Measurements from ENCODE around the gene OMA1. TPM values are rescaled to one million over a fixed set of nuclear protein-coding genes. Genes with fewer than 3 reads are reported as not detected.
"Not testable (repeated sequence)": the region's sequence is repeated elsewhere in the genome, so short reads cannot be mapped to it uniquely, and the experiment has no call there.

Gene OMA1
- total RNA-seq, 1 donor from 2014 or later, result 17.7 TPM

DNA sequence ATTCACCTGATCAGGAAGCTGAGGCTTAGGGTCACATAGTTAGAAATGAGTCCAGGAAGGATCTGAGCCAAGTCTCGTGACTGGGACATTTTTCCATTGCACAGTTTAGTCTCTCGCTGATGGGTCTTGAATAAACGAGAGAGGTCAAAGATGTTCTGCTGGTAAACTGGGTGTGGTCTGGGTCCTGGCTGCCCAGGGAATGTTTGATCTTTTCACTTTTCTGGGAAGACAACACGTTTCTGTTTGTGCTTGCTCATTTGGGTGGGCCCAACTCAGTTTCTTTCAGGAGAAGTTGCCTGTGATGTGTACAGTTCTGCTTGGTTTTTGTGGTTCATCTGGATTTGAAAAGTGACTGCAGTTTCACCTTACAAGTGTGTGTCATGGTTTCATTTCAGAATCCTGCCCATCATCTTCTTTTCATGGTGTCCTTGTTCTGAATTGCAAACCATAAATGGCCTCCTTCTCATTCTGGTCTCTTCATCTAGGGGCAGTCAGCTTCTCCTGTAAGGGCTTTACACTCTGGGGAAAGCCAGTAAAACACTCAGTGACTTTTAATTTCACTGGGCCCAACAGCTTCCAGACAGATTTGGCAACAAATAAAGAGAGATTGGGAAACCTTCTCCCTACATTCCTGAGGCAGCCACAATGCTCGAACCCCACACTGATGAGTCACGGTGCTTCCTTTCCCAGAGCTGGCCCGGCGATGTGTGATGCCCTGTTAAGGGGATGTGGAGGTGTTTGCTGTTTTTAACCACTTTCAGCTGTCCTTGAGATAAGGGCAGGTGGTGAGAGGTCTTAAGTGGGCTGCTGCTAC is 37.8 kb upstream of the OMA1 start:
- TF ChIP-seq, protein P1, sequence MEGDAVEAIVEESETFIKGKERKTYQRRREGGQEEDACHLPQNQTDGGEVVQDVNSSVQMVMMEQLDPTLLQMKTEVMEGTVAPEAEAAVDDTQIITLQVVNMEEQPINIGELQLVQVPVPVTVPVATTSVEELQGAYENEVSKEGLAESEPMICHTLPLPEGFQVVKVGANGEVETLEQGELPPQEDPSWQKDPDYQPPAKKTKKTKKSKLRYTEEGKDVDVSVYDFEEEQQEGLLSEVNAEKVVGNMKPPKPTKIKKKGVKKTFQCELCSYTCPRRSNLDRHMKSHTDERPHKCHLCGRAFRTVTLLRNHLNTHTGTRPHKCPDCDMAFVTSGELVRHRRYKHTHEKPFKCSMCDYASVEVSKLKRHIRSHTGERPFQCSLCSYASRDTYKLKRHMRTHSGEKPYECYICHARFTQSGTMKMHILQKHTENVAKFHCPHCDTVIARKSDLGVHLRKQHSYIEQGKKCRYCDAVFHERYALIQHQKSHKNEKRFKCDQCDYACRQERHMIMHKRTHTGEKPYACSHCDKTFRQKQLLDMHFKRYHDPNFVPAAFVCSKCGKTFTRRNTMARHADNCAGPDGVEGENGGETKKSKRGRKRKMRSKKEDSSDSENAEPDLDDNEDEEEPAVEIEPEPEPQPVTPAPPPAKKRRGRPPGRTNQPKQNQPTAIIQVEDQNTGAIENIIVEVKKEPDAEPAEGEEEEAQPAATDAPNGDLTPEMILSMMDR (IDR thresholded peaks at IDR 0.05; ENCODE audit: unreplicated experiment), result no peak
- Mint-ChIP-seq H3K27ac (peak overlapping the region; percentile 83), H3K27me3 (ENCODE audit: low read depth) (no peaks in the 10 kb centered on the region), H3K4me1 (peaks cover 31% of the 10 kb centered on the region), H3K4me3 (no peak overlapping the region), H3K9me3 (no peaks in the 10 kb centered on the region), H3K36me3 (no peaks in the 10 kb centered on the region)
- DNase-seq (ENCODE audit: low spot score in 2 of 2, unreplicated experiment in 2 of 2), result no peak

DNA sequence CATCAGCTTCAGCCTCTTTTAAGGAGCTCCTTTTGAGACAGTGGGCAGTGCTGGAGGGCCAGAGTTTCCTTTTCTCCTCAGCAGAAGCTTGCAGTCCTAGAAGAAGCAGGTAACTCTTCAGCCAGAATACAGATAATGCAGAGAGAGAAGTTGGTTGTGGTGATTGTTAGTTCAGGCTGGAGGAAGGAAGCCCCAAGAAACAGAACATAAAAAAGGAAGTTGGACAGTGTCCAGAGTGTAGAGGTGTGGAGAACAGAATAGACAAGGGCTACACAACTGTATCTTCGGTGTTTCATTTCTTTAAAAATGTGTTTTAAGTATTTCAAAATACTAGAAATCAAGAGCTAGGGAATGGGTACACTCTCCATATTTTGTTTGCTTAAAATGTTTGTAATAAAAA is 37.0 kb upstream of the OMA1 start:
- H3K27me3 Mint-ChIP-seq (ENCODE audit: low read depth), result no peaks in the 10 kb centered on the region
- peak overlapping the region; percentile 67 for H3K27ac Mint-ChIP-seq

DNA sequence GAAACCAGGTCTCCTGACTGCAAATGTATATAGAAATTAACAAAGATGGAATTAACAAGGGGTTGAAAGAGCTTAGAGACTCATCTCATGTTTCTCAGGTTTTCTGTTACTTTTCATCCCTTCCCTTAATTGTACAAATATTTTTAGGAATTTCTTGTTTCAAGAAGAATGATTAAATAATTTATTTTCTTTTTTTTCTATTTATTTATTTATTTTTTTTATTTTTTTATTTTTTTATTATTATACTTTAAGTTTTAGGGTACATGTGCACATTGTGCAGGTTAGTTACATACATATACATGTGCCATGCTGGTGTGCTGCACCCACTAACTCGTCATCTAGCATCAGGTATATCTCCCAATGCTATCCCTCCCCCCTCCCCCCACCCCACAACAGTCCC is 35.6 kb upstream of the OMA1 start:
- H3K27me3 Mint-ChIP-seq (ENCODE audit: low read depth); H3K27ac Mint-ChIP-seq; H3K9me3 Mint-ChIP-seq; H3K36me3 Mint-ChIP-seq; DNase-seq (ENCODE audit: low spot score in 2 of 2, unreplicated experiment in 2 of 2); H3K4me3 Mint-ChIP-seq: not testable (repeated sequence)
- H3K4me1 Mint-ChIP-seq, result peaks cover 39% of the 10 kb centered on the region

More for the DNA sequence above, 37.0 kb upstream of the OMA1 start:
- TF ChIP-seq, protein P1 (IDR thresholded peaks at IDR 0.05; ENCODE audit: unreplicated experiment), result no peak
- H3K4me1 Mint-ChIP-seq, result peaks cover 31% of the 10 kb centered on the region
- H3K36me3 Mint-ChIP-seq, result no peaks in the 10 kb centered on the region
- H3K9me3 Mint-ChIP-seq, result no peaks in the 10 kb centered on the region
- H3K4me3 Mint-ChIP-seq, result no peak overlapping the region
- DNase-seq (ENCODE audit: low spot score in 2 of 2, unreplicated experiment in 2 of 2), result no peak

DNA sequence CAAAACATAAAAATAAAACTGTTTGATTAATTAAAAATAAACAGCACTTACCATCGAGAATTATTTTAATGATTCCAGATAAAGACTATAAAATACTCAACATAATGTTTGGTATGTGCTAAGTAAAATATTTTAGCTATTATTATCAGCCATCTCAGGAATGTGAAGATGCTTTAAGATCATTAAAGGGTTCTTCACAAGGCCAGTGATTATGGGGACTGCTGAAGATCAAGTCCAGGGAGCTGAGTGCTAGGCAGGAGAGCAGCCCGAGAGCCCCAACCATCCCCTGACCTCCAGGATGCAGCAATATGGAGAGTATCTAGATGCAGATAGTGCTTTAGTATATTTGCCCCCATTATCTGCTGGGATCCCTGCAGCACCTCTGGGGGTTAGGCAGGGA is 35.1 kb upstream of the OMA1 start:
- no peak for DNase-seq (ENCODE audit: low spot score in 2 of 2, unreplicated experiment in 2 of 2)
- H3K4me1 Mint-ChIP-seq, result peaks cover 38% of the 10 kb centered on the region
- TF ChIP-seq, protein P1 (IDR thresholded peaks at IDR 0.05; ENCODE audit: unreplicated experiment), result no peak
- no peaks in the 10 kb centered on the region for H3K36me3 Mint-ChIP-seq
- no peaks in the 10 kb centered on the region for H3K9me3 Mint-ChIP-seq
- peaks cover 7% of the 10 kb centered on the region for H3K27me3 Mint-ChIP-seq (ENCODE audit: low read depth)
- H3K4me3 Mint-ChIP-seq, result no peak overlapping the region
- no peak overlapping the region for H3K27ac Mint-ChIP-seq

DNA sequence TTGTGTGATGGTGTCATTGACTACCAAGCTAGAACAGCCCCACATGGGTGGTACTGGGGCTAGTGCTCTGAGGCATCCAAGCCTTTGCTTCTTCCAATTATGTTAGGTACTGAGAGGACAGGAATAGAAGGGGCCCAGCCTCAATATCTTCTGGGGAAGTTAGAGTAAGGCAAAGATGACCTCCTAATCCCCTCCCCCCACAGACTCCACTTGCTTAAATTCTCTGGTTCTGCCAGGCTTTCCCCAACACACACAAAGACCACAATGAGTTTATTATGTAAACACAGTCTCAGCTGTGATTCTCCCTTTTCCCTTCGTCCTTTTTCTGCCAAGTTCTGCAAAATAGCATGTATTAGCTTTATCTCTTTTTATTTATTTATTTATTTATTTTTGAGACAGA is 33.7 kb upstream of the OMA1 start:
- Mint-ChIP-seq H3K4me3 (no peak overlapping the region), H3K27me3 (ENCODE audit: low read depth) (peaks cover 11% of the 10 kb centered on the region), H3K4me1 (peaks cover 37% of the 10 kb centered on the region), H3K27ac (peak overlapping the region; percentile 21), H3K9me3 (no peaks in the 10 kb centered on the region), H3K36me3 (no peaks in the 10 kb centered on the region)
- DNase-seq (ENCODE audit: low spot score in 2 of 2, unreplicated experiment in 2 of 2), result no peak
- TF ChIP-seq, protein P1 (IDR thresholded peaks at IDR 0.05; ENCODE audit: unreplicated experiment), result no peak

DNA sequence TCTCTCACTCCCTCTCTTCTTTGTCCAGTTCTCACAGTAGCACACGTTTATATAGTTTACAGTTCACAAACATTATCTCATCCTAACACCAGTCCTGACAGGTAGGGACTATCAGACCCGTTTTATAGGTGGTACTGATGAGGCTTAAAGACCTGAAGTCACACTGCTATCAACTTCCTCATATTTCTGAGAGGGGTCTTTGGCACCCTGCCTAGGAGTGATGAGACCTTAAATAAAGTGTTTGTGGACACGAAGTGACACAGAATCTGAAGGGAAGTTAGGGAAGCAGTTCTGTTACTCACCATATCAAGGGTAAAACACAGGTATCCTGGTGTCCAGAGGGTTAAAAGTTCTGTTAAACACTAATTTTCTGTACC is 31.1 kb upstream of the OMA1 start:
- DNase-seq (ENCODE audit: low spot score in 2 of 2, unreplicated experiment in 2 of 2), result no peak
- peaks cover 38% of the 10 kb centered on the region for H3K4me1 Mint-ChIP-seq
- H3K9me3 Mint-ChIP-seq, result no peaks in the 10 kb centered on the region
- H3K27me3 Mint-ChIP-seq (ENCODE audit: low read depth), result peaks cover 11% of the 10 kb centered on the region
- peak overlapping the region; percentile 100 for H3K27ac Mint-ChIP-seq
- H3K4me3 Mint-ChIP-seq, result peak overlapping the region; percentile 68
- H3K36me3 Mint-ChIP-seq, result no peaks in the 10 kb centered on the region
- TF ChIP-seq, protein P1 (IDR thresholded peaks at IDR 0.05; ENCODE audit: unreplicated experiment), result no peak
